NCI-H1048 (cell line): ENCODE results near the gene GCN1.
"Not testable (repeated sequence)": the region's sequence is repeated elsewhere in the genome, so short reads cannot be mapped to it uniquely, and the experiment has no call there.

Experiments
- DNase-seq: peaks from one replicate; lab custom pipeline; 2025; lab: John Stamatoyannopoulos, UW

GCN1 gene

GRCh38 chr12:120213182-120213581 is 18.7 kb upstream of the GCN1 start:
- DNase-seq, result not testable (repeated sequence)

- DNase-seq, result no peak
Measured at GRCh38 chr12:120212301-120212700, 17.8 kb upstream of the GCN1 start.

- no peak for DNase-seq
Measured at GRCh38 chr12:120211904-120212283, 17.4 kb upstream of the GCN1 start.

GRCh38 chr12:120211243-120211903 is 16.9 kb upstream of the GCN1 start:
- DNase-seq, result no peak

- no peak for DNase-seq
Measured at GRCh38 chr12:120209851-120210250, 15.3 kb upstream of the GCN1 start.

- no peak for DNase-seq
Measured at GRCh38 chr12:120207227-120207626, 12.7 kb upstream of the GCN1 start.

GRCh38 chr12:120206781-120207180 is 12.3 kb upstream of the GCN1 start:
- not testable (repeated sequence) for DNase-seq

GRCh38 chr12:120206228-120206627 is 11.7 kb upstream of the GCN1 start:
- DNase-seq, result no peak

GRCh38 chr12:120204171-120204570 is 9.7 kb upstream of the GCN1 start:
- no peak for DNase-seq

- DNase-seq, result no peak
Measured at GRCh38 chr12:120200364-120200800, 5.9 kb upstream of the GCN1 start.

- no peak for DNase-seq
Measured at GRCh38 chr12:120199595-120200306, 5.2 kb upstream of the GCN1 start.

- DNase-seq, result no peak
Measured at GRCh38 chr12:120199025-120199424, 4.5 kb upstream of the GCN1 start.

- DNase-seq, result no peak
Measured at GRCh38 chr12:120197542-120197887, 3.0 kb upstream of the GCN1 start.

GRCh38 chr12:120196817-120197541 is 2.5 kb upstream of the GCN1 start:
- DNase-seq, result not testable (repeated sequence)

- no peak for DNase-seq
Measured at GRCh38 chr12:120196363-120196762, 1.8 kb upstream of the GCN1 start.

GRCh38 chr12:120194226-120194533 is 335 bp downstream of the GCN1 start:
- DNase-seq, result no peak

- not testable (repeated sequence) for DNase-seq
Measured at GRCh38 chr12:120193286-120193685, 1.2 kb downstream of the GCN1 start.

GRCh38 chr12:120190985-120191480 is 3.5 kb downstream of the GCN1 start:
- no peak for DNase-seq

GRCh38 chr12:120190386-120190785 is 4.1 kb downstream of the GCN1 start:
- no peak for DNase-seq

- DNase-seq, result no peak
Measured at GRCh38 chr12:120186654-120187053, 7.9 kb downstream of the GCN1 start.

- no peak for DNase-seq
Measured at GRCh38 chr12:120183211-120183631, 11.3 kb downstream of the GCN1 start.

- no peak for DNase-seq
Measured at GRCh38 chr12:120181991-120182631, 12.4 kb downstream of the GCN1 start.

GRCh38 chr12:120180975-120181374 is 13.5 kb downstream of the GCN1 start:
- no peak for DNase-seq
